ENCODE results near the gene STK25.

The STK25 gene

DNA sequence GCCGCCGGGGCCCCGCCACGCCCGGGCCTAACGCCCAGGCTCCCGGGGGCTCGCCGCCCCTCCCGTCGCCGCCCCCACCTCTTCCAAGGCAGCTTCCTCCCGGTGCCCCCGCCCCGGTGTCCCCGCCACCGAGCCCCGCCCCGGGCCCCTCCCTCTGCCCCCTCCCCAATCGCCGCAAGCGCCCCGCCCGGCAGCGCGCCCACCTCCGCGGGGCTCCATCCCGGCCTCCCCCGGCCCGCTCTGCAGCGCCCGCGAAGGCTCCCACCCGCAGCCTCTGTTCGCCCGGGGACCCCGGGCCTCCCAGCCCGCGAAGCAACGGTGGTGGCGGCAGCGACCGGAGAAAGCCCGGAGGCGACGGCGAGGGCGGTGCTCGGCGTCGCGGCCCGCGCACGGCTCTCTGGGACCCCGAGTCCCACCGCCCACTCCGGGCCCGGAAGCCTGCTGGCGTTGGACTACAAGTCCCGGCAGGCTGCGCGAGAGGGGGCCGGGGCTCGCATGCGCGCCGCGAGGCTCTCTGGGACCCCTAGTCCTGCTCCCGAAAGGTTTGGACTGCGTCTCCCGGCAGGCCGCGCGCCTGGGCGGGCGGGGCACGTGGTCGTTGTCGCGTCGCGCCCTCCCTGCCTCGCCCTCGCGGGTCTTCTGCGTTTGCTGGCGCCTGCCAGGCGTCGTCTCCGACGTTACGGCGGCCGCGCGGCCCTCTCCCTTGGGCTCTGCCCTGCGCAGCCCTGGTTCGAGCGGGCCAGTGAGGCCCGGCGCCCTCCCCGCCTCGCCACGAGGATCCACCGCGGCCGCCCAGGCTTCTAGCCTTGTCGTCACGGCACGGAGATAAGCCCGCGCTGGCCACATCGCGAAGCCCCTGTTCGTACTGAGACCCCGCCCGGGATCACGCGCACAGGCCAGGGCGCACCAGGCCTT is at the start of gene STK25:
Gene STK25, minus strand, starts transcription at position 345 of the 915 bp plus-strand sequence. CDS start 549 bp downstream, outside the sequence.
- DNase-seq = peak; percentile 97 to 98

DNA sequence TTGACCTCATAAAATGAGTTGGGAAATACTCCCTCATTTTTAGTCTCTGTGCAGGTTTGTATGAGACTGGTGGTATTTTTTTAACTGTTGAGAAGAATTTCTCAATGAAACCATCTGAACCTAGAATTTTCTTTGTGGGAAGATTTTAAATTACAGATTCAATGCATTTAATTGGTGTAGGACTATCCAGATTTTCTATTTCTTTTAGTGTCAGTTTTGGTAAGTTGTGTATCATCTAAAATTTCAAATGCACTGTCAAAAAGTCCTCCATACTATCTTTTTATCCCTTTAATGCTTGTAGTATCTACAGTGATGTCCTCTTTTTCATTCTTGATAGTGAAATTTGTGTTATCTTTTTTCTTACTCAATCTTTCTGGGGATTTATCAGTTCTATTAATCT is 48.4 kb upstream of the STK25 start:
- DNase-seq = no peak

DNA sequence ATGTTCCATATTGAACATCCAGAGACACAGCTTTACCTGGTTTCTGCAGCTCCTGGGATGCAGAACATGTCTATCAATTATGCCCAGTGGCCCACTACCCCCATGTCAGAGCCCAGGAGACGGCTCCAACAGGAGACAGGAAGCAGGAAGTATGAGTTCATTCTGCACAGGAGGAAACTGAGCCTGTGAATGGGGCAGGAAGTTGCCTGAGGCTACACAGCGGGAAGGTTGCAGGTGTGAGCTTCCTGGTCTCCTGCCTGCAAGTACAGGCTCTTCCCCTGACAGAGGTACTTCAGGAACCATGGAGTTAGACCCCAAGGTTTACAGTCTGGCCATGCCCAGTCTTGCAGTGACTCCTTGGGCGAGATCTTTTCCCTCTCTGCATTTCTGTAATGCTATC is 47.3 kb upstream of the STK25 start:
- DNase-seq = no peak

DNA sequence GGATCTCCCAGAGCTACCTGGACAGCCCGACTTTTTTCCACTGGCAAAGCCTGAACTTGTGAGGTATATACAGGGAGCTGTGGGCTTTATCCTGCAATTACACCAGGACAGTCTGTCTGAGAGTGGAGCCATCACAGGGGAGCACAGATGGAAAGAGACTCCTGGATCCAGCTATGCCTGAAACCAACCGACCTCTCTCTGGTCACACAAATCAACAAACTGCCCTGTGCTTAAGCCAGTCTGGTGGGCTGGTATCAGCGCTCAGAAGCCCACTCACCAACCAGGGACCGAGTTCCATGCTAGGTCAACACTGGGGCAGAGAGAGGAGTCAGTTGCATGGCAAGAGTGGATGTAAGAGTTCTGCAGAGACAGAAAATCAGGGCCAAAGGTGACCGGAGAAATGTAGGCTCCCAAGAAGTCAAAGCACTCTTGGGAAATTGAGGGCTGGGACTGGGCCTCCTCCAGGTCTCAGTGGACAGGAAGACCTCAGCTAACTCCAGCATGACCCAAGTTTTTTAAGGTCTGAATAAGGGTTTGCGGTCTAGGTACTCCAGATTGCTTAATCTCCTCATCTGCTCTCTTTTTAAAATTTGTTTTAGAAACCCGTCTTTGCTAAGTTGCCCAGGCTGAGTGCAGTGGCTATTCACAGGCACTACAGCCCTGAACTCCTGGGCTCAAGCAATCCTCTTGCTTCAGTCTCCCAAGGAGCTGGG is 46.4 kb upstream of the STK25 start:
- no peak for DNase-seq

DNA sequence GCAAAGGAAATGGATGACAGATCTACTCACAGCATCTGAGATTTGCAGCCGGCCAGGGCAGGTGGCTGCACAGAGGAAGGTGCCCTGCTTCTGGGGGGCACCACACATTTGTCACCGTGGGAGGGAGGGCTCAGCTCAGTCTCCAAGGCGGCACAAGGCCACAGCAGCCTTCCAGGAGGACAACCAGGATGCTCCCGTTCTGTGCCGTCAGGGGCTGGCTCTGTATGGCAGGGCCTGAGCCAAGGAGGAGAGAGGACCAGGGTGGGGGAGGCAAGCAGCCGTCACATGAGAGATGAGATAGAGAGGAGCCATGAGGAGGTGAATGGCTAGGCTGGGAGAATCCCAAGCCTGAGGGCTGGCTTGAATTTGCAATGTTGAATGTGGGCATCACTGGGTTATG is 45.6 kb upstream of the STK25 start:
- no peak for DNase-seq

DNA sequence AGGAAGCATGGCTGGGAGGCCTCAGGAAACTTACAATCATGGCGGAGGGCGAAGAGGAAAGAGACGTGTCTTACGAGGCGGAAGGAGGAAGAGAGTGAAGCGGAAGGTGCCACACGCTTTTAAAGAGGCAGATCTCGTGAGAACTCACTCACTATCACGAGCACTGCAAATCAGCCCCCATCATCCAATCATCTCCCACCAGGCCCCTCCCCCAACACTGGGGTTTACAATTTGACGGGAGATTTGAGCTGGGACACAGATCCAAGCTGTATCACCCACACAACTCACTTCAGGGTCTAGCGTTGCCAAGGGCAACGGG is 45.1 kb upstream of the STK25 start:
- DNase-seq = no peak

DNA sequence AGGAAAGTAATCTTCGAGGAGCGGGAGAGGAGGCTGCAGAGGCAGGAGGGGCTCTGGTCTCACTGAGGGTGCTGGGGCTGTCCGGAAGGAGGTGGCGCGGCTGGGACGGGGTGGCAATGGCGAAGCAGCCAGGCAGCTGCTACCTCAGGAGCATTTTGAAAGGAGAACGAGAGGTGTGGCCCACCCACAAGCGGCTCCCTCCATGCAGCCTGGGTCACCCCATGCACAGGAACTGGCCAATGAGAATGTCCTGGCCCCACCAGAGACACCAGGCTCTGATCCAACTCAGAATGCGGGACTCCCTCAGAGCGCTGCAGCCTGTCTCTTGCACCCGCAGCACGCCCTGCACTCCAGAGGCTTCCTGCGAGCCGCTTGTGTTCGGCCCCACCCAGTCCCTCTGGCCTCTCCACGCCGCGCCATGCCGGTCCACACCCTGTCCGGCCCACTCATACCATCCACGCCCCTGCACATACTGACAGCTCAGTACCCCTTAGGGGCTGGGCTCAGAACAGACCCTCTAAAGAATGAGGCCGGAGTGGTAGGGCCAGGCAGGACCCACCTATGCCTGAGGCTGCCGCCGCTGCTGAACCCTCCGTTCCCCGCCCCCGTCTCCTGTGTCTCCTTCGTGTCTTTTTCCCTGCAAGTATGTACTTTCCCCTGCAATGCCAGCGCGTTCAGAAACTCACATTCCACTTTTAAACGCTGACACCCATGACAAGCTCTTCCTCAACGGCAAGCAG is 43.8 kb upstream of the STK25 start:
- DNase-seq = no peak

DNA sequence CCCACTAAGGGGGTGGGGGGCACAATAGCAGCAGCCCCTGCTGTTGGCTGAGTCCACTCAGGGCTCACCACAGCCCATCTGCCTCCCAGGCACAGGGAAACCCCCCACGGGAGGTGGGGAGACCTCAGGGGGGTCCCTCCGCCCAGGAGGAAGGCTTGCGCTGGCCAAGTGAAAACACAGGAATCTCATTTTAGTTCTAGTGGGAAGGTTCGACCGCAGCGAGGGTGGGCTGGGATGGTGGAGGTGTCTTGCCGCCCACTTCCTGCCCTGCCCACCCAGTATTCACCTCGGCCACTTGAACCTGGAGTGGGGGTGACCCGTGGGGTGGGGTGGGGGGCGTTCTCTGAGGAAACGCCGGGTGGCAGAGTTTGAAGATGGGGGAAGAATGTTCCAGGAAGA is 43.2 kb upstream of the STK25 start:
- no peak for DNase-seq

DNA sequence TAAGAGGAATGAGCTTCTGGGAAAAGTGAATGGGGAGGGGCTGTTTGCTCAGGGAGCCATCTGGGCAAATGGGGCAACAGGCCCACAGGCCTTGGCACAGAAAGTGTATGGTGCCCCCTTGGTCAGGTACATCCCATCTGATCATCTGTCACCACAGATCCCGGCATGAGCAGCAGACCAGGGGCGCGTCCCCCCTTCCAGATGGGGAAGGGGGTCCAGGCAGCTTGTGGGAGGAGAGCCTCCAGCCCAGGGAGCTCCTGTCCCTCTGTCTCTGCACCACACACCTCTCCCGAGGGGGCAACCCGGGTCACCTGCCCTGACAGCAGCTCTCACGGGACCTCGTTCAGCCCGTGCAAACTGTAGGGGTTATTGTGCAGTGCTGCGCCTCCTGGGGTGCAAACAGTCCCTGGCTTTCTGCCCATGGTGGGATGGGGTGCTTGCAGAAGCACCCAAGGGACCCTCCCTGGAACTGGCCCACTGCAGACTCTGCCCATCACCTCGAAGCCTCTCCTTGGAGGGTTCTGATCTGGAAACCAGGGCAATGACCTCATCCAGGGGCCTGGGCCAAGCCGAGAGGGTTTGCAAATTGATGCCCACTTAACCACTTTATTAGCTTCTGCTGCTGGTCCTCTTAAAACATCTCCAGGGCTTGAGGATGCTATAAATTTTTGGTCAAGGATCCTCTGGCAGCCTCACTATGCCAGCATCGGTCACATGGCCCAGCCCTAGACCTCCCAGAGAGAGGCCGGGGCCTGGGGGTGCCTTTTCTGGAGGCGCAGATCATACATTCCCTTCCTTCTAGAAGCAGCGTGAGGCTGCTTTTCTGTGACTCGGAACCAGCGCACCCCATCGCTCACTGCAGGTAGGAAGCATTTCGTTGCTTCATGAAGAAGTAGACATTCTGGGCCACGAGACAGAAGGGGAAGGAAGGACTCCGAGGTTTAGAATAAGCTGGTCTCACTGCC is 42.5 kb upstream of the STK25 start:
- no peak for DNase-seq

DNA sequence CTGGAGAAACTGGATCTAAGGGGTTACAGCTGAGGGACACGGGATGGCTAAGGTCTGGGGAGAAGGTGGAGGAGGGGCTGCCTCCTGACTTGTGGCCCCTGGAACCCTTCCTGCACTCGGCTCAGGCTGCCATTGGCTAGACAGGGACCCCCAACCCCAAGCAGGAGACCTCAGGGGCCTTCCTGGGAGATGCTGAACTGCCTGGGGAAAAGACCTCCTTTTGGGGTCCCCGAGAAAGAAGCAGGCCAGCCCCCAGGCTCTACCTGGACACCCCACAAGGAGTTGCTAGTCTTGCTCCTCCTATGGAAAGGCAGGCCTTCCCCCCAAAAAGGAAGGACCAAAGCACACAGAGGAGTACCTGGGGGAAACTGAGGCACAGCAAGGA is 40.1 kb upstream of the STK25 start:
- no peak for DNase-seq

DNA sequence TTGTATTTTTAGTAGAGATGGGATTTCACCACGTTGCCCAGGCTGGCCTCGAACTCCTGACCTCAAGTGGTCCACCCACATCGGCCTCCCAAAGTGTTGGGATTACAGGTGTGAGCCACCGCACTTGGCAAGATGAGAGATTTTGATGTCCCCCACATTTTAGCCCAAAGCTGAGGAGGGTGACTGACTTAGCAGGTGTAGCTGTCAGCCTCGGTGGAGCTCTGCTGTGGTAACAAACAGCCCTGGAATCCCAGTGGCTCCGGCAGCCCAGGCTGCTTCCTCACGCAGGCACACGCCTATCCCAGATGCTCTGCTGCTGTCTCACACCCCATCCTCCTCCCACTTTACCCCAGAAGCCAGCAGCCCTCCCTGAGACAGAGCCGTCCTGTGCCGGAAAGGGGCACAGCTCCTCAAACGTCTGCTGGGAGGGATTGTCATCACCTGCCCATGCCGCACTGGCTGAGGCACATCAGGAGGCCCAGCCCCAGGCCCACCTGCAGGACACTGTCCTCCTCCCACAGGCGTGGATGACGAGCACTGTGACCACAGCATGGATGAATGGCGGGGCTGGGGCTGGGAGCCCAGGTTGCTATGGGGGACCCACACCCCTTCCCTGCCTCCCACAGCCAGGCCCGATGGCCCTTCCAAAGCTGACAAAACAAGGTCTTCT is 39.5 kb upstream of the STK25 start:
- DNase-seq = no peak

DNA sequence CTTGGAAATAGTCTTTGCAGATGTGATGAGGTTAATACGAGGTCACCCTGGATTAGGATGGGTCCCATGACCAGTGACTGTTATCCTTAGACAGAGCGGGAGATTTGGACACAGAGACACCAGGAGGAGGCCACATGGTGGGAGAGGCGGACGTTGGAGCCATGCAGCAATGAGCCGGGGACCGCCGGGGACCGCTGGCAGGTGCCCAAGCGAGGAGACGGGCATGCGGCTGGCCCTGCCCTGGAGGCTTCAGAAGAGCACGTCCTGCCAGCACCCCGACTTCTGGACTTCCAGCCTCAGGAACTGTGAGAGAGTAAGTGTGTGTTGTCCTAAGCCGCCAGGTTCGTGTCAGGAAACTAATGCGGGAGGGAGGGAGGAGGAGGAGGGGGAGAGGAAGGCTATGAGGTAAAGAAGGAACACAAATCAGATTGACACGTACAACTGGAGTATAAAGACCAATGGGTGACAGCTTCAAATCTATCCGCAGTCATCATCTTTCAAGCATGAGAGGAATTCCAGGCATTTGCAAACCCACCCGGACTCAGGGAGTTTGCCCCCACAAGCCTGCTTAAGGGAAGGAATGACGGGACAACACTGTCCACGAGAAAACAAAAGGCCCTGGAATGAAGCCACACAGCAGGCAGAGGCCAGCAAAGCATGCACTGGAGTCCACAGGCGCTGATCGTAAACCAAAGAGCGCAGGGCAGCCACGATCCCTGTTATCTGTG is 38.6 kb upstream of the STK25 start:
- DNase-seq = no peak

DNA sequence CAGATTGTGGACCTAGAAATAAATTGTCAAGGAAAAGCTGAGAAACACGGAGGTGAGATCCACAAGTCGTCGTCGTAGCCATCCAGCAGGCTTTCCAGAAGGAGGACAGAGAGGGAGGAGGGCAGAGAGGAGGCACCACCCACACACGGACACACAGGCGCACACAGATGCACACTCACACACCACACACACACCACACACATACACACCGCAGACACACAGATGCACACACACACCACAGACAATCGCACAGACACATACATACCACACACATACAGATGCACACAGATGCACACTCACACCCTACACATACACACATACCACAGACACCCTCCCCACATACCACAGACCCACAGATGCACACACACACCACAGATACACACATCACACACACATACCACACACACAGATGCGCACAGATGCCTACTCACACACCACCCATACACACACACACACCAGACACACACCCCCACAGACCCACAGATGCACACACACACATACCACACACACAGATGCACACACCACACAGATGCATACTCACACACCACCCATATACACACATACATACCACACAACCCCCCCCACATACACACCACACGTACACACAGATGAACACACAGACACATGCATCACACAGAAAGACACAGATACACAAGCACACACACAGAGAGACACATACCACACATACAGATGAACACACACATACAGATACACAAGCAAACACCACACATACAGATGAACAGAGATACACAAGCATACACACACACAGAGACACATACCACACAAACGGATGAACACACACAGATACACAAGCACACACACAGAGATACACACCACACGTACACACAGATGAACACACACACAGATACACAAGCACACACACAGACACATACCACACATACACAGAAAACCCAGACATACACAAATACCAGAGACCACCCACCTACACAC is 37.4 kb upstream of the STK25 start:
- no peak for DNase-seq

DNA sequence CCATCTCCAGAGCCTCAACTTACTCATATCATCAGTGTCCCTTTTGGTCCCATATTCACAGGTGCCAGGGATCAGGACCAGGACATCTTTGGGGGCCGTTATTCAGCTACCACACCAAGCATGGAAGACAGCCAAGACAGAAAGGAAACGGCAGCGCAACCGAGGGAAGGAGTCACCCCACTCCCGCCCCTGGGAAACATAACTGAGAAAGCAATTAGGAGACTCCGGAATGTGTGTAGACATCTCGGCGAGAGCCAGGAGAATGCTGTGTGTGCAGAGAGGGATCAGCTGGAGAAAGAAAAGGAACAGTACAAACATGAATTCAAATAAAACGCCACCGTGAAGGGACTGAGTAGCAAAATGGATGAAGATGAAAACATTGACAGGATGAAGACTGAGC is 36.7 kb upstream of the STK25 start:
- no peak for DNase-seq

DNA sequence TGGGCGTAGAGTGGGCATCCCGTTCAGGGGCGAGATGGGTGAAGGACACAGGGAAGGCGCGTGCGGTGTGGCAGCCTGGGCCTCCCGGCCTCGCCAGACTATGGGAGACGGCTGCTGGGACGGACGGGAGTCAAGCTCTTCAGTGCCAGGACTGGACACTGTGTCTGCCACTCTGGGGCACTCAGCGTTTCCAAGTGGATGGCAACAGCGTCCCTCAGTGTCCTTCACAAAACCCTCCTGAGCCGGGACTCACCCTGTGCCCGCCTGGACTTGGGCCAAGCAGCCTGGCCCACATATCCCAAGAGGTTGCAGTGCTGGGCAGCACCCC is 33.9 kb upstream of the STK25 start:
- DNase-seq = no peak

DNA sequence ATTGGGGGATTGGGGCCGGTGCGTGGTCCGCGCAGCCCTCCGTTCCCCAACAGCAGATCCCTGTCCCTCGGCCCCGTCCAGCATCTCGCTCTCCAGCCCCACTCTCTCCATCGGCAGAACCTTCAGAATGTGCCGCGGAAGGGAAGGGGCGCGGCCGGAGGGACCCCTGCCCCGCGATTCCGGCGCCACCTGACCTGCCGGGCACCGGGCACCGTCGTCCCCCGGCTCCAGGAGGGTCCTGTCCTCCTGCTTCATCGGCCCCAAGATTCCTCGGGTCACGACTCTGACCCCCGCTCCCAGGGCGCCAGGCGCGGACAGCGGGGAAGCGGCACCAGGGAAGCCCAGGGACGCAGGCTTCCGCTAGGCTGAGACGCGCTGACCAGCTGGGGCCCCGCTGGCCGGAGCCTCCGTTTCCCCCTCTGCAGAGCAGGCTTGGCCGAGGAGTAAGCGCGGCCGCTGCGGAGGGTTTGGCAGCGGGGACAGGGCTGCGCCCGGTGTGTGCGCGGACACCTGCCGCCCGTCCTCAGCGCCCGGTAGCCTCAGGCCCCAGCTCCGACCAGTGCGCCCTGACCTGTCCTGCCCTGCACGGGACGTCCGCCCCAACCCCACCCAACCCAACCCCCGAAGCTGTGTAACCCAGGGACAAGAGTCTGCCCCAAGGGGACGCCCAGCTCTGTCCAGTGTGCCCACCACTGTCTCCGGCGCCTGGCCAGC is 33.3 kb upstream of the STK25 start:
- DNase-seq = no peak

DNA sequence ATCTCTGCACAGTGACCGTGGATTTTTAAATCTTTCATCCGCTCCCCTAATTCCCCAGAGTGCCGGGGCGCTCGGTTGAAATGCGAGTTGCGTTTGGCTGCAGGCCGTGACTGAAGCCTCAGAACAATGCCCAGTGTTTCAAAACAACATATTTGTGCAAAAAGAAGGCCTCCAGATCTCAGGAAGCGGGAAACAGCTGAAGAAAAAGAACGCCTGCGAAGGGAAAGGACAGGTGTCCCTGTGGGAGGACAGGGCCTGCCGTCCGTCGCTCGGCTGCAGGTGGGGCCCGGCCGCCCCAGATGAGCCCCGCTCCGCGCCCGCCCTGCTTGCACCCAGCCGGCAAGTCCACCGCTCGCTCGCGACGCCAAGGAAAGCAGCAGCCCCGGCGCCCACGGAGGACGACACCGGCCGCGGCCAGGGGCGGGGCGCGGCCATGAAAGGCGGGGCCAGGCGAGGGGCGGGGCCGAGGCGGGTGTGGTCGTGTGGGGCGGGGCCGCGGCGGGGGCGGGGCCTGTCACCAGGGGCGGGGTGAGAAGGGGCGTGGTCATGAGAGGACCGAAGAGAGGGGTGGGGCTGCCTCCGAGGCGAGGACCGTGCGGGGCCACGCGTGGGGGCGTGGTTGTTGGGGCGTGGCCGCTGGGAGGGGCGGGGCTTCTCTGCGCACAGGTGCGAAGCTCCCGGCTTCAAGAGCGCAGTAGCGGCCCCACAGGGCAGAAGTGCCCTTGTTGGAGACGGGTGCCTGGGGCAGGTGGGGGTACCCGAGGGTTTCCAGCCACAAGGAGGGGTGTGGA is 32.6 kb upstream of the STK25 start:
- peak; percentile 62 to 75 for DNase-seq

DNA sequence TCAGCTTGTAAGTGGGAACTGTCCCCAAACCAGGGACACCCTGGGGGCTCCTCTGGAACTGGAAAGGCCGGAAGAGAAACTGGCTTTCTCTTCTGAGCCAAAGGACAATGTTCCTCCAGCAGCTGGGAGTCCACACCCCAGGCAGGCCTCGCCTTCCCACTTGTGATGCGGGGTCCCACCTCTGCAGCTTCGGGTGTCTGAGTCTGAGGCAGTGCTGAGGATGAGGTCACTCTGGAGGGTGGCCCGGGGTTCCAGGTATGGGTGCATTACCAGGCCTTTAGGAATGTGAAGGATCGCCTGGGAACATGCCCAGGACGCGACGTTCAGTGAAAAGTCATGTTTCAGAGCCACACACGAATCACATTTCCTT is 32.0 kb upstream of the STK25 start:
- no peak for DNase-seq
